Measurements from ENCODE around the gene SFT2D1. TPM values are rescaled to one million over a fixed set of nuclear protein-coding genes. Genes with fewer than 3 reads are reported as not detected.

Gene SFT2D1
- total RNA-seq, 1 experiment from 2014 or later, result 65.6 TPM

GRCh38 chr6:166338854-166339253 is 3.5 kb downstream of the SFT2D1 start:
- no peaks in the 10 kb centered on the region for H3K9me2 ChIP-seq (ENCODE audit: insufficient read depth)
- no peaks in the 10 kb centered on the region for H3K9me3 ChIP-seq (ENCODE audit: control insufficient read depth in 1 of 2, insufficient read depth in 1 of 2, low read depth in 1 of 2, low read length in 2 of 2)
- intact Hi-C loops (cut with micrococcal nuclease), result no loop called here
- peaks cover 9 to 22% of the 10 kb centered on the region in 2 experiments; a peak in 3 of 4 replicates for H3K36me3 ChIP-seq (ENCODE audit: control insufficient read depth in 1 of 2, insufficient read depth in 2 of 2, low read length in 2 of 2)
- H3K27ac ChIP-seq (ENCODE audit: low read depth, low read length), result no peak overlapping the region
- H3K4me2 ChIP-seq (ENCODE audit: low read length), result no peak overlapping the region
- no peak overlapping the region for H2AFZ ChIP-seq (ENCODE audit: low read depth, low read length, poor library complexity, severe bottlenecking)
- H4K20me1 ChIP-seq (ENCODE audit: insufficient read depth), result peaks cover 7% of the 10 kb centered on the region; the same call in 1 of the 2 replicates
- ChIA-PET RAD21 (ENCODE audit: low non-redundant PET in 1 of 2, low total read pairs in 2 of 2, uncharacterized antibody in 2 of 2, unreplicated experiment in 2 of 2) (no interaction called here), CTCF (no interaction called here), POLR2A (no interaction called here)
- no peak for DNase-seq (ENCODE audit: low read depth, low spot score)
- H3K79me2 ChIP-seq (ENCODE audit: insufficient read depth, low read length), result peaks cover 85% of the 10 kb centered on the region
- TF ChIP-seq ZBTB33 (IDR thresholded peaks at IDR 0.05; ENCODE audit: extremely low read depth, insufficient replicate concordance, low read length) (no peak), POLR2A (IDR thresholded peaks at IDR 0.05; ENCODE audit: borderline replicate concordance, extremely low read depth, insufficient read depth, insufficient read length) (no peak), YY1 (IDR thresholded peaks at IDR 0.05; ENCODE audit: extremely low read depth, insufficient replicate concordance, low read depth, low read length) (no peak), TCF7L2 (IDR thresholded peaks at IDR 0.05; ENCODE audit: borderline replicate concordance, extremely low read depth, insufficient read depth, insufficient read length) (no peak), ZFX (IDR thresholded peaks at IDR 0.05) (no peak), FOSL1 (IDR thresholded peaks at IDR 0.05; ENCODE audit: low read depth) (no peak), ELF1 (IDR thresholded peaks at IDR 0.05; ENCODE audit: borderline replicate concordance, low read depth) (no peak), SRF (IDR thresholded peaks at IDR 0.05; ENCODE audit: low read depth) (no peak)
- peaks cover 0 to 17% of the 10 kb centered on the region in 2 experiments; a peak in 3 of 4 replicates for H3K4me1 ChIP-seq (ENCODE audit: control insufficient read depth in 1 of 2, insufficient read depth in 2 of 2, low read length in 2 of 2)
- no peak for ATAC-seq
- BruUV-seq (replicated peaks), result no TSS peak
- H3K4me3 ChIP-seq (replicated peaks in 1 of 2; ENCODE audit: low read depth in 1 of 2, low read length in 2 of 2), result no peak overlapping the region
- no peak overlapping the region for H3K9ac ChIP-seq (ENCODE audit: low read length)
- no peaks in the 10 kb centered on the region for H3K27me3 ChIP-seq (ENCODE audit: insufficient read depth, low read length)

- Histone ChIP-seq H3K36me3 (ENCODE audit: control insufficient read depth in 1 of 2, insufficient read depth in 2 of 2, low read length in 2 of 2) (peaks cover 9 to 22% of the 10 kb centered on the region in 2 experiments), H3K4me1 (ENCODE audit: control insufficient read depth in 1 of 2, insufficient read depth in 2 of 2, low read length in 2 of 2) (peaks cover 0 to 10% of the 10 kb centered on the region in 2 experiments; a peak in 3 of 4 replicates), H3K27ac (ENCODE audit: low read depth, low read length) (no peak overlapping the region), H3K9me2 (ENCODE audit: insufficient read depth) (no peaks in the 10 kb centered on the region), H3K27me3 (ENCODE audit: insufficient read depth, low read length) (no peaks in the 10 kb centered on the region), H3K4me3 (replicated peaks in 1 of 2; ENCODE audit: low read depth in 1 of 2, low read length in 2 of 2) (no peak overlapping the region), H3K4me2 (ENCODE audit: low read length) (no peak overlapping the region), H3K79me2 (ENCODE audit: insufficient read depth, low read length) (peaks cover 100% of the 10 kb centered on the region), H4K20me1 (ENCODE audit: insufficient read depth) (peaks cover 7% of the 10 kb centered on the region; the same call in 1 of the 2 replicates), H3K9me3 (ENCODE audit: control insufficient read depth in 1 of 2, insufficient read depth in 1 of 2, low read depth in 1 of 2, low read length in 2 of 2) (no peaks in the 10 kb centered on the region), H2AFZ (ENCODE audit: low read depth, low read length, poor library complexity, severe bottlenecking) (no peak overlapping the region), H3K9ac (ENCODE audit: low read length) (no peak overlapping the region)
- intact Hi-C loops (cut with micrococcal nuclease), result no loop called here
- ATAC-seq, result no peak
- DNase-seq (ENCODE audit: low read depth, low spot score), result no peak
- ChIA-PET RAD21 (ENCODE audit: low non-redundant PET in 1 of 2, low total read pairs in 2 of 2, uncharacterized antibody in 2 of 2, unreplicated experiment in 2 of 2) (no interaction called here), CTCF (no interaction called here), POLR2A (no interaction called here)
- BruUV-seq (replicated peaks), result no TSS peak
- TF ChIP-seq POLR2AphosphoS5 (IDR thresholded peaks at IDR 0.05; ENCODE audit: low read depth, low read length) (no peak), ZBTB33 (IDR thresholded peaks at IDR 0.05; ENCODE audit: extremely low read depth, insufficient replicate concordance, low read length) (no peak), CEBPB (IDR thresholded peaks at IDR 0.05; ENCODE audit: low read depth) (no peak), EGR1 (IDR thresholded peaks at IDR 0.05; ENCODE audit: low read depth) (no peak), SRF (IDR thresholded peaks at IDR 0.05; ENCODE audit: low read depth) (no peak), YY1 (IDR thresholded peaks at IDR 0.05; ENCODE audit: extremely low read depth, insufficient replicate concordance, low read depth, low read length) (no peak), EZH2phosphoT487 (IDR thresholded peaks at IDR 0.05; ENCODE audit: borderline replicate concordance) (no peak), ZFX (IDR thresholded peaks at IDR 0.05) (no peak), ATF3 (IDR thresholded peaks at IDR 0.05) (no peak), SIN3A (IDR thresholded peaks at IDR 0.05; ENCODE audit: low read depth) (no peak), RAD21 (IDR thresholded peaks at IDR 0.05; ENCODE audit: low read depth) (no peak), ELF1 (IDR thresholded peaks at IDR 0.05; ENCODE audit: borderline replicate concordance, low read depth) (no peak)
These were observed 5.5 kb downstream of the SFT2D1 start for GRCh38 chr6:166336847-166337246.

All from HCT116 (cell line).